AML-193 (cell line): ENCODE measurements around the gene ATP2C1.
"Not testable (repeated sequence)": the region's sequence is repeated elsewhere in the genome, so short reads cannot be mapped to it uniquely, and the experiment has no call there.

Experiments
- DNase-seq, 2 experiments: peaks; one replicate each; lab custom pipeline; 2025; lab: John Stamatoyannopoulos, UW

Gene ATP2C1

DNA sequence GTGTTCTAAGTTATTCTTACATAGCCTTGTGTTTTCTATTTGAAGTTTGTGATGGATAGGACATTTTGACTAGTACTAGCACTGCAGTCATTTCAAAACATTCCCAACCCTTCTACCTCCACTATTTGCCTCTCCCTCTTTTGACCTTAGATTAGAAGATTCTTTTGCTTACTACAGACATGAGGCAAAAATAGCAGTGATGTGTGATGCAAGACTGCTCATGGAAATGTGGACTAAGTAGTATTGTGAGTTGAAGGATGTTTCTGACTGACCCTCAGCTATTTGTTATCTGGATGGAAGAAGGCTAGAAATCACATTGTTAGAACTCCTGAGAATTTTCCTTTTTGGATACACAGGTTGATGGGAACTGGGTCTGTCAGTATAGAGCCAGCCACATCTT lies 45.9 kb downstream of the ATP2C1 start:
- DNase-seq = no peak

GRCh38 chr3:130941793-130942192 lies 47.9 kb downstream of the ATP2C1 start:
- DNase-seq = no peak

GRCh38 chr3:130946882-130947281 lies 53.0 kb downstream of the ATP2C1 start:
- no peak for DNase-seq

DNA sequence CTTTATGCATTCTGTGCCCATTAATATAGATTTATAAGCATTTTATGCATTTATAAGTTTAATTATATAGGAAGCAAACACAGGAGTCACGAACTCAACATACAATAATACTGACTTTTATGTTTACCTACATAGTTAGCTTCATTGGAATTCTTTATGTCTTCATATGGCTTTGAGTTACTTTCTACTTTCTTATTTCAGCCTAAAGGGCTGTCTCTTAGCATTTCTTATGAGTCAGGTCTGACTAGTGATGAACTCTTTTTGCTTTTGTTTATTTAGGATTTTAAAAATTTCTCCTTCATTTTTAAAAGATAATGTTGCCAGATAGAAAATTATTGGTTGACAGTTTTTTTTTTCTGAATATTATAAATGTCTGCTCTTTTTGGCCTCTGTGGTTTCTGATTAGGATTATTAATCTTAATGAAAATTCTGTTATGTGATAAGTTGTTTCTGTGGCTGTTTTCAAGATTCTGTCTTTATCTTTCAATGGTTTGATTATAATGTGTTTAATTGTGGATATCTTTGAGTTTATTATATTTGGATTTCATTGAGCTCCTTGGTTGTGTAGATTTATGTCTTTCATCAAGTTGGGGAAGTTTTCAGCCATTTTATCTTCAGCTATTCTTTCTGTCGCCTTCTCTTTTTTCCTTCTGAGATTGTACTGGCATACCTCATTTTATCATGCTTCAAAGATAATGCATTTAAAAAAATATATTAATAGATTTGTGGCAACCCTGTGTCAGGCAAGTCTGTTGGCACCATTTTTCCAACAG lies 54.3 kb downstream of the ATP2C1 start:
- DNase-seq = no peak

DNA sequence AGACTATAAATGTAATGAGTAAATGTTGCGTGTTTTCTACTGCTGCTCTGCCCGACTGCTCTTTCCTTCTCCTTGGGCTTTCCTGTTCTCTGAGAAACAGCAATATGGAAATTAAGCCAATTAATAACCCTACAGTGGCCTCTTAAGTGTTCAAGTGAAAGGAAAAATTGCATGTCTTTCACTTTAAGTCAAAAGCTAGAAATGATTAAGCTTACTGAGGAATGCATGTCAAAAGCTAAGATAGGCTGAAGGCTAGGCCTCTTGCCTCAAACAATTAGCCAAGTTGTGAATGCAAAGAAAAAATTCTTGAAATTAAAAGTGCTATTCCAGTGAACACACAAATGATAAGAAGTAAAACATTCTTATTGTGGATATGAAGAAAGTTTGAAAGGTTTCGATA lies 55.0 kb downstream of the ATP2C1 start:
- no peak for DNase-seq

DNA sequence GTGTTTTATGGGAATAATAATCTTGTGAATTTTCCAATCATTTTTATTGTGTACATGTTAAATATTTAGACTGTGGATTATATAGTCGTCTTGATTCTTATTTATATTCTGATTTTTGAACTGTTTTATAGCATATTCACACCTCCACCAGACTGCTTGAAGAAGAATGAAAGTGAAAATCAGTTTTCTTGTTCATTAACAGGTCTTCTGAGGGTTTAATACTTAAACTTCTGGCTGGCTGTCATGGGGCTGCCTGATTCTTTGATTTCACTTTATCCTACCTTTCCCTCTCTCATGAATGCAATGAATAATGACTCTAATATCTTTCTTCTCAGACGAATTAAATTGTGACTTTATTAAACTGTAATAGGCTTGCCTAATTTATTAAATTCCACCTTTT lies 56.2 kb downstream of the ATP2C1 start:
- no peak for DNase-seq

DNA sequence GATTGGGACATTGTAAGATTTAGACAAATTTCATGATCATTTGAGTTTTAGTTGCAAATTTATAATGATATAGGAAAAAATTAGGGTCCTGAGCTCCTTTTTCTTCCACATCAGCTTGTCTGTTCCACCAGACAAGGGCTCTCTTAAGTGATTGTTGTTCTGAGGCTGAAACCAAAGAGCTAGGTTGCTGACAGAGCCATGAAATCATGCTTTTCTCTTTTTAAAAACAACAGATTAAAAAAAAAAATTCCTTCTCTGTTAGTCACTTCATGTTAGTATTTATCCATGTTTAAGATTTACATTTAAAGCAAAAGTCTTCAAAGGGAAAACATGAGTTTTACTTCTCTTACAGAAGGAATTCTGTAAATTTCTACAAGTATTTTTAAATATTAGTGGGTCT lies 56.8 kb downstream of the ATP2C1 start:
- DNase-seq = no peak

DNA sequence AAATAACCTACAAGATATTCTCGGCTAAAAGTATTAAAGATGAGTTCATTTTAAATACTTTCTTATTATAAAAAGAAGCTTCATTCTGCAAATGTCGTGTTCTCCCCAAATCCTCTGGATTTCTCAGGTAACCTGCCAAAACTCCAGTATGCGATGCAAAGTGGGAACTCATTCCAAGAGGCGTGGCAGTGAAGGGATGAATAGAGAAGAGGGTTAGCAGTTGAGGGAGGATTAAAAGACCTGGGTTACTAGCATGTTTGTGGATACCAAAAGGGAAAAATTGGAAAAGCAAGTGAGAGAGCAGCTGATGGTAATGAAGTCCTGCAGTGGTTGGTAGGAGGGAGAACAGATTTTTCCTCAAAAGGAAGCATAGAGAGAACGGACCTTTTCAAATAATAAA lies 61.6 kb downstream of the ATP2C1 start:
- DNase-seq = no peak

GRCh38 chr3:130956281-130956680 lies 62.4 kb downstream of the ATP2C1 start:
- DNase-seq = no peak

DNA sequence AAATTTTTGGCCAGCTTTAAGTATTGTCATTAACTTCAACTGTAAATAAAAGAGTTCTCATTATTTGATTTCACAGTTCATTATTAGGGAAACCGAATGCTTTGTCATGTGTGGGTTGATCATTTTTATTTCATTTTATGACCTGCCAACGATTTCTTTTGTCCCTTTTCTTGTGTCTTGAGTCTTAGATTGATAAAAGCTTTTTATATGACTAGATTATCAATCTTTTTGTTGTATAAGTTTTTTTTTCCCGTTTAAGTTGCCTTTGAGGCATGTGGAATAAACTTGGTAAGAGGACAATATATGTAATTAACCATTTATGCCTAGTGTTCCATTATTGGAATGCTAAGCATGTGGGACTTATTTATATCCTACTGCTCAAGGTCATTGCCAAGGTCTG lies 62.8 kb downstream of the ATP2C1 start:
- no peak for DNase-seq

DNA sequence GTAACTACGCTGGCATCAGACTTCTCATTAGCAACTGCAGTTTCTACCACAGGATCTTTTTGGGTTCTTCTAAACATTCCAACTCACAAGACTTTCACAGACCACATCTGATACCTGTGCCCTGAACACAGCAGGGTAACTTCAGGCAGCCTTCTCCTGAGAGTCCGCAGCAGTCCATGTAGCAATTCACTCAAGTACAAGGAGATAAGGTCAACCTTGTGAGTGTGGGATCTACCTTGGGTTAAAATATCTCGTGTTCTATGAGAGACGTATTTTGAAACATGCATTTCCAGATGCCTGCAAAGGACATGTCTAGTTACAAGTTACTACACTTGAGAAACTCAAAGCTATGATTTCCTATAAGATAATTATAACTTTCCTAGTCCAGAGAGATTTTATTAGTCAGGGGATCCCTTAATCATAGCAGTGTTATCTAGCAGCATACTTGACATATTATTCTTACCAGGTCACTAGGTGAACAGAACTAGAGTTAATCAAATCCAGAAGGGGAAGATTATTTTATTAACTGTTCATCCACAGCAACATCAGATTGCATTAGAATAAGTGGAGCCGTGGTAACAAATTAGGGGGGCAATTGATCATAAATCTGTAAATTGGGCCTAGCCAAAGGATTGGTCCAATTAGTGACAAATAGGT lies 66.4 kb downstream of the ATP2C1 start:
- DNase-seq = no peak

GRCh38 chr3:130961458-130961857 lies 67.6 kb downstream of the ATP2C1 start:
- no peak for DNase-seq

DNA sequence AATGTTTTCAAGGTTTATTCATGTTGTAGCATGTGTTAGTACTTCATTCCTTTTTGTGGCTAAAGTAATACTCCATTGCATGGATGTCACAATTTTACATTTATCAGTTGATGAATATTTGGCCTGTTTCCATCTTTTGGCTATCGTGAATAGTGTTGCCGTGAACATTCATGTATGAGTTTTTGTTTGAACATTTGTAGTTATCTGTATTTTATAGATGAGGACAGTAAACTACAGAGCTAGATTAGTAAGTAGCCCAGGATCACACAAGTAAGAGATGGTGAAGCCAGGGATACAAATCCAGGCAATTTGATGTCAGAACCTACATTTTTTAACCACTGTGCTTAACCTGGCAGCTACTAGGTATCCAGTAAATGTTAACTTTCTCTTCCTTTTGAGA lies 69.6 kb downstream of the ATP2C1 start:
- DNase-seq = no peak

DNA sequence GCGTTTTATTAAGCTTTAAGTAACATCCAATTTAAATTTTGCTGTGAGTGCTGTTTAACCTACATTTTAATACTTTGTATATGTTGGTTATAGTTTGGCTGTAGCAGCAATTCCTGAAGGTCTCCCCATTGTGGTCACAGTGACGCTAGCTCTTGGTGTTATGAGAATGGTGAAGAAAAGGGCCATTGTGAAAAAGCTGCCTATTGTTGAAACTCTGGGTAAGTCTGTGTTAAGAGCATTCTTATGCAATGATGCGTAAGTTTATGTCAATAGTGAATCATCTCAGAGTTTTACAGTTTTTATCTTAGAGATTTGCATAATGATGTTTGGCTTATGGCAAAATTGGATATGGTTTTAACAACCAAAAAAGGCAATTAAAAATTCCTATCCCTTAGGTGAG lies 70.0 kb downstream of the ATP2C1 start:
- peak; percentile 21 to 25 for DNase-seq

GRCh38 chr3:130967281-130967680 lies 73.4 kb downstream of the ATP2C1 start:
- DNase-seq = no peak

DNA sequence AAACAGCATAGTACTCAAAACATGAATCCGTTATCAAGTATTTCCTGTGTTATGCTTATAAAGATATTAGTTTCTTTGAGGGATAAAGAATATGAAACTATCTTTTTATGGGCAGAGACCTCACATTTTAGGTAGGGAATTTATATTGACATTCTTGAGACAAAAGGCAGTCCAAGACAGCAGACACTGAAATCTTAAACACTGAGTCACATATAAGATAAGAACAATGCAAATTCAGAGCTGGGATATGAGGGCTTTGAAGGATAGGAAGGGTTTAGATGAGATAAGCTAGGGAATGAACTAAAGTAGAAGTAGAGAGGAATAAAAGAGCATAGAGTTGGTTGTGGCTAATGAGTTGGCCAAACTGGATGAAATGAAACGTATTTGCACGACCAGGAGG lies 74.3 kb downstream of the ATP2C1 start:
- no peak for DNase-seq

GRCh38 chr3:130969621-130970020 lies 75.7 kb downstream of the ATP2C1 start:
- DNase-seq = no peak

- DNase-seq = no peak
These were observed 77.3 kb downstream of the ATP2C1 start for GRCh38 chr3:130971208-130971607.

- not testable (repeated sequence) for DNase-seq
These were observed 78.7 kb downstream of the ATP2C1 start for GRCh38 chr3:130972592-130972991.

DNA sequence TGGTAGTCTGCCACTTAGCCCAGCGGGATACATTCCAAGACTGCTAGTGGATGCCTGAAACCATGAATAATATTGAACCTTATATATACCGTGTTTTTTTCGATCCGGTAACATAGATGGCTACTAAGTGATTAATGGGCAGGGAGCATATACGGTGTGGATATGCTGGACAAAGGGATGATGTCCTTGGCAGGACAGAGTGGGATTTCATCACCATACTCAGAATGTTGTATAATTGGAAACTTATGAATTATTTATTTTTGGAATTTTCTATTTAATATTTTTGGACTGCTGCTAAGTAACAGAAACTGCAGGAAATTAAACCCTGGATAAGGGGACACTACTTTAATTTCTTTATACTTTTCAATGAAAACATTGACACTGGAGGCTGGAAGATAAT lies 79.5 kb downstream of the ATP2C1 start:
- DNase-seq = no peak

DNA sequence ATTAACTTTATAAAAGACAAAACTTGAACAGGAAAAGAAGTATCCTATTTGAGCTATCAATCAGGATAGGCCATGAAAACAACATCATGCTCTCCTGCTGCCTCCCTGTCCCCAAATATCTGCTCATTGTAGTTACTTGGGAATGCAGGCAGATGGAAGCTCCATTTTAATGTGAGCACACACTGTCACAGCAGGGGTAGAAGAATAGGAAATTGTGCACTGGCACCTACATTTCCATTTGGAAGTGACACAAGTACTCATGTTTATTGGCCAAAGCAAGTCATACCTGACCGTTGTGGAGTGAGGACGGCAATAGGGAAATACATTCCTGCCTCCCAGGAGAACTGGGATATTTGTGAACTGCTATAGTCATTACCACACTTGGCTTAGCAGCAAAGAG lies 80.3 kb downstream of the ATP2C1 start:
- no peak for DNase-seq

GRCh38 chr3:130975251-130975650 lies 81.4 kb downstream of the ATP2C1 start:
- DNase-seq = no peak

- DNase-seq = no peak
These were observed 82.8 kb downstream of the ATP2C1 start for GRCh38 chr3:130976706-130977105.

DNA sequence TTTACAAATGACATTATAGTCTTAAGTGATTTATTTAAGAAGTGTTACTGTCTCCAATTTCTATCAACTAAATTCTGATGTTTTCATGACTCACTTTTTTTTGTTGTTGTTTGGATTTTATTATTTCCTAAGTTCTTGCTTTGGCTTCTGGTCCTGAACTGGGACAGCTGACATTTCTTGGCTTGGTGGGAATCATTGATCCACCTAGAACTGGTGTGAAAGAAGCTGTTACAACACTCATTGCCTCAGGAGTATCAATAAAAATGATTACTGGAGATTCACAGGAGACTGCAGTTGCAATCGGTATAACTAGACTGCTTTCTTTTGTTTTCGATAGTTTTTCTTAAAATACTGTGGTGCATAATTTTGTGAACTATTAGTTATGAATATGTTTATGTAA lies 85.2 kb downstream of the ATP2C1 start:
- DNase-seq = no peak
